Neural cell (in vitro differentiated cells): ENCODE data around the gene XRRA1. TPM values are rescaled to one million over a fixed set of nuclear protein-coding genes. Genes with fewer than 3 reads are reported as not detected.

Source experiments
- H2AFZ ChIP-seq: fragments of 200-600, 300-800 bp; sonication (generic), shearing (Covaris generic); 2 replicates; pipeline ENCODE4 v1.6.0; 2014; ENCODE audit warnings: low read depth, mild to moderate bottlenecking, antibody characterized with exemption, low read length, moderate library complexity
- H3F3A ChIP-seq: fragments of 200-600 bp; shearing (Covaris generic); 2 replicates; pipeline ENCODE4 v1.6.1; 2016; ENCODE audit warnings: mild to moderate bottlenecking, moderate library complexity, mixed read lengths, antibody characterized with exemption, low read length; ENCODE audit not compliant: insufficient read depth, poor library complexity, severe bottlenecking
- H3K27ac ChIP-seq: fragments of 200-600, 300-800 bp; sonication (generic), shearing (Covaris generic); 2 replicates; pipeline ENCODE4 v1.5.1; 2014; ENCODE audit warnings: mild to moderate bottlenecking, low read length, moderate library complexity
- H3K27me3 ChIP-seq: fragments of 300-800, 200-600 bp; sonication (generic), shearing (Covaris generic); 2 replicates; pipeline ENCODE4 v1.6.0; 2014; ENCODE audit warnings: mild to moderate bottlenecking, low read depth, low read length, moderate library complexity; ENCODE audit not compliant: insufficient read depth
- H3K36me3 ChIP-seq: fragments of 300-800, 200-600 bp; sonication (generic), shearing (Covaris generic); 2 replicates; pipeline ENCODE4 v1.5.1; 2014; ENCODE audit warnings: mild to moderate bottlenecking, antibody characterized with exemption, low read length, moderate library complexity; ENCODE audit not compliant: insufficient read depth
- H3K4me2 ChIP-seq: fragments of 300-800, 200-600 bp; sonication (generic), shearing (Covaris generic); 2 replicates; pipeline ENCODE4 v1.6.0; 2014; ENCODE audit warnings: mild to moderate bottlenecking, low read length
- H3K4me3 ChIP-seq: fragments of 300-800, 200-600 bp; sonication (generic), shearing (Covaris generic); 2 replicates; pipeline ENCODE4 v1.5.1; 2014; ENCODE audit warnings: mild to moderate bottlenecking, low read length, moderate library complexity
- H3K79me2 ChIP-seq: fragments of 200-600 bp; shearing (Covaris generic); replicated peaks from 2 replicates; pipeline ENCODE4 v1.6.0; 2014; ENCODE audit warnings: mild to moderate bottlenecking, low read length, moderate library complexity; ENCODE audit not compliant: insufficient read depth
- H3K9ac ChIP-seq: fragments of 300-800, 200-600 bp; sonication (generic), shearing (Covaris generic); 2 replicates; pipeline ENCODE4 v1.6.1; 2016; ENCODE audit warnings: mild to moderate bottlenecking, low read length, mixed read lengths
- H3K9me2 ChIP-seq: fragments of 200-600 bp; shearing (Covaris generic); 2 replicates; pipeline ENCODE4 v1.6.1; 2016; ENCODE audit warnings: mild to moderate bottlenecking, low read length, mixed read lengths; ENCODE audit not compliant: insufficient read depth
- H3K9me3 ChIP-seq: fragments of 200-600, 300-800 bp; sonication (generic), shearing (Covaris generic); 2 replicates; pipeline ENCODE4 v1.6.1; 2016; ENCODE audit warnings: mild to moderate bottlenecking, mixed run types, low read length, moderate library complexity, mixed read lengths
- H4K20me1 ChIP-seq: fragments of 200-600 bp; shearing (Covaris generic); 2 replicates; pipeline ENCODE4 v1.6.1; 2016; ENCODE audit warnings: mild to moderate bottlenecking, mixed run types; ENCODE audit not compliant: insufficient read depth
- EP300 ChIP-seq: fragments of 450-650 bp; conservative IDR thresholded peaks from 2 replicates; pipeline ENCODE4 v1.6.1; 2014; ENCODE audit warnings: antibody characterized with exemption, mild to moderate bottlenecking, moderate library complexity; ENCODE audit not compliant: poor library complexity, severe bottlenecking
- EZH2 ChIP-seq: fragments of 200-600, 300-800 bp; shearing (Covaris generic), sonication (generic); IDR thresholded peaks from 2 replicates; pipeline ENCODE4 v1.6.1; 2014; ENCODE audit warnings: antibody characterized with exemption, low read length, borderline replicate concordance, mild to moderate bottlenecking; ENCODE audit not compliant: insufficient read depth, poor library complexity, severe bottlenecking
- MXI1 ChIP-seq: fragments of 450-650 bp; conservative IDR thresholded peaks from 2 replicates; pipeline ENCODE4 v1.6.1; 2014; ENCODE audit warnings: antibody characterized with exemption, mild to moderate bottlenecking; ENCODE audit not compliant: poor library complexity, severe bottlenecking
- POLR2AphosphoS5 ChIP-seq: IDR thresholded peaks from 2 replicates; pipeline ENCODE4 v1.6.1; 2012
- RAD21 ChIP-seq: fragments of 450-650 bp; conservative IDR thresholded peaks from 2 replicates; pipeline ENCODE4 v1.6.1; 2014; ENCODE audit warnings: antibody characterized with exemption, mild to moderate bottlenecking, moderate library complexity
- SMC3 ChIP-seq: fragments of 450-650 bp; conservative IDR thresholded peaks from 2 replicates; pipeline ENCODE4 v1.6.1; 2014; ENCODE audit warnings: antibody characterized with exemption, mild to moderate bottlenecking, moderate library complexity; ENCODE audit not compliant: poor library complexity
- TAF1 ChIP-seq: IDR thresholded peaks from 2 replicates; pipeline ENCODE4 v1.6.1; 2012; ENCODE audit warnings: low read depth
- polyA plus RNA-seq: library from polyadenylated mRNA; depleted of rRNA; stranded (reverse); fragments of >200 nt; gene quantifications from 2 replicates; pipeline ENCODE4 v1.2.3, GENCODE V29; 2014
- TF ChIP-seq, protein P1 (sequence below): IDR thresholded peaks from 2 replicates; pipeline ENCODE4 v1.6.1; 2012; ENCODE audit warnings: borderline replicate concordance
- TF ChIP-seq, protein P2 (sequence below): fragments of 450-650 bp; IDR thresholded peaks from 2 replicates; pipeline ENCODE4 v1.5.1; 2014; ENCODE audit warnings: antibody characterized with exemption, mild to moderate bottlenecking, moderate library complexity; ENCODE audit not compliant: poor library complexity, severe bottlenecking

The XRRA1 gene
- polyA plus RNA-seq, 1 donor from 2014 or later: 2.7 TPM

DNA sequence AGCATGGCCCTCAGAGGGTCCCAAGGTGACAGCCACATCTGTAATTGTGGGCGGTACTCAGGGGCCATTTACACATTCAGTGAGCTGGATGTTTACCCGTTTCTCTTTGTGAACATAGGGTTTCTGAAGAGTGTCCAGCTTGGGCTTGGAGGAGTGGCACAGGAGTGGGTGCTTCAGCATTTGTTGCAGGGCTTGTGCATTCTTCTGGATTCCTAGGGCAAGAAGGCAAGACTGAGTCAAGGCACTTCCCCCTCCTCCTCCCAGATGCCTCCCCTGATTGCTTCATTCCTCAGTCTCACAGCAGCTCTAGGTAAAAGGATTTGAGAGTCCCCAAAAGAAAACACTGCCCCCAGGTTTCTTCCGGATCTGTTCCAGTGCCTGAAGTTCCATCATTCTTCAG is 104.8 kb downstream of the XRRA1 start:
- Histone ChIP-seq H3K4me2 (no peak overlapping the region), H3K9ac (no peak overlapping the region), H3K36me3 (peaks cover 9% of the 10 kb centered on the region), H3K79me2 (no peaks in the 10 kb centered on the region), H4K20me1 (no peaks in the 10 kb centered on the region), H3K4me3 (no peak overlapping the region), H2AFZ (no peak overlapping the region), H3K27ac (no peak overlapping the region), H3K27me3 (no peaks in the 10 kb centered on the region), H3F3A (no peaks in the 10 kb centered on the region), H3K9me3 (no peaks in the 10 kb centered on the region), H3K9me2 (no peaks in the 10 kb centered on the region)
- TF ChIP-seq RAD21 (no peak), EP300 (no peak), SMC3 (no peak), POLR2AphosphoS5 (no peak), MXI1 (no peak), TAF1 (no peak), EZH2 (no peak)
- TF ChIP-seq, protein P1, sequence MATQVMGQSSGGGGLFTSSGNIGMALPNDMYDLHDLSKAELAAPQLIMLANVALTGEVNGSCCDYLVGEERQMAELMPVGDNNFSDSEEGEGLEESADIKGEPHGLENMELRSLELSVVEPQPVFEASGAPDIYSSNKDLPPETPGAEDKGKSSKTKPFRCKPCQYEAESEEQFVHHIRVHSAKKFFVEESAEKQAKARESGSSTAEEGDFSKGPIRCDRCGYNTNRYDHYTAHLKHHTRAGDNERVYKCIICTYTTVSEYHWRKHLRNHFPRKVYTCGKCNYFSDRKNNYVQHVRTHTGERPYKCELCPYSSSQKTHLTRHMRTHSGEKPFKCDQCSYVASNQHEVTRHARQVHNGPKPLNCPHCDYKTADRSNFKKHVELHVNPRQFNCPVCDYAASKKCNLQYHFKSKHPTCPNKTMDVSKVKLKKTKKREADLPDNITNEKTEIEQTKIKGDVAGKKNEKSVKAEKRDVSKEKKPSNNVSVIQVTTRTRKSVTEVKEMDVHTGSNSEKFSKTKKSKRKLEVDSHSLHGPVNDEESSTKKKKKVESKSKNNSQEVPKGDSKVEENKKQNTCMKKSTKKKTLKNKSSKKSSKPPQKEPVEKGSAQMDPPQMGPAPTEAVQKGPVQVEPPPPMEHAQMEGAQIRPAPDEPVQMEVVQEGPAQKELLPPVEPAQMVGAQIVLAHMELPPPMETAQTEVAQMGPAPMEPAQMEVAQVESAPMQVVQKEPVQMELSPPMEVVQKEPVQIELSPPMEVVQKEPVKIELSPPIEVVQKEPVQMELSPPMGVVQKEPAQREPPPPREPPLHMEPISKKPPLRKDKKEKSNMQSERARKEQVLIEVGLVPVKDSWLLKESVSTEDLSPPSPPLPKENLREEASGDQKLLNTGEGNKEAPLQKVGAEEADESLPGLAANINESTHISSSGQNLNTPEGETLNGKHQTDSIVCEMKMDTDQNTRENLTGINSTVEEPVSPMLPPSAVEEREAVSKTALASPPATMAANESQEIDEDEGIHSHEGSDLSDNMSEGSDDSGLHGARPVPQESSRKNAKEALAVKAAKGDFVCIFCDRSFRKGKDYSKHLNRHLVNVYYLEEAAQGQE: no peak
- TF ChIP-seq, protein P2, sequence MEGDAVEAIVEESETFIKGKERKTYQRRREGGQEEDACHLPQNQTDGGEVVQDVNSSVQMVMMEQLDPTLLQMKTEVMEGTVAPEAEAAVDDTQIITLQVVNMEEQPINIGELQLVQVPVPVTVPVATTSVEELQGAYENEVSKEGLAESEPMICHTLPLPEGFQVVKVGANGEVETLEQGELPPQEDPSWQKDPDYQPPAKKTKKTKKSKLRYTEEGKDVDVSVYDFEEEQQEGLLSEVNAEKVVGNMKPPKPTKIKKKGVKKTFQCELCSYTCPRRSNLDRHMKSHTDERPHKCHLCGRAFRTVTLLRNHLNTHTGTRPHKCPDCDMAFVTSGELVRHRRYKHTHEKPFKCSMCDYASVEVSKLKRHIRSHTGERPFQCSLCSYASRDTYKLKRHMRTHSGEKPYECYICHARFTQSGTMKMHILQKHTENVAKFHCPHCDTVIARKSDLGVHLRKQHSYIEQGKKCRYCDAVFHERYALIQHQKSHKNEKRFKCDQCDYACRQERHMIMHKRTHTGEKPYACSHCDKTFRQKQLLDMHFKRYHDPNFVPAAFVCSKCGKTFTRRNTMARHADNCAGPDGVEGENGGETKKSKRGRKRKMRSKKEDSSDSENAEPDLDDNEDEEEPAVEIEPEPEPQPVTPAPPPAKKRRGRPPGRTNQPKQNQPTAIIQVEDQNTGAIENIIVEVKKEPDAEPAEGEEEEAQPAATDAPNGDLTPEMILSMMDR: no peak

DNA sequence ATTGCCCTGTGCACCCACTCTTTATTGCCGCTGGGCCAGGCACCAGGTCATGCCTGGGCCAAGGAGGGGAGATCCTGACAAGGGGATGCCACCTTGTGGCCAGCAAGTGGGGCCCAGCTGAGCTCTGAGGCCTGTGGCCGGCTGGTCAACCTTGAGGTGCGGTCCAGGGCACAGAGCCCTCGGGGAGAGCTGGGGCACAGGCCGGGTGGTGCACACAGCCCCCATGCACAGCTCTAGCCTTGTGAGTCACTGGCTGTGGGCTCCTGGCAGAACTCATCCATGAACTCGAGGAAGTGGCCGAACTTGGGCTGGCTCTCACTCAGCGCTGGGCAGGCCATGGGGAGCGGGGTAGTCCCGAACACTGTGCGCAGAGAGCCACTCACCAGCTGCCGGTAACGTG is 105.9 kb downstream of the XRRA1 start:
- Histone ChIP-seq H3K9me3 (no peaks in the 10 kb centered on the region), H3F3A (no peaks in the 10 kb centered on the region), H2AFZ (no peak overlapping the region), H3K36me3 (peaks cover 9% of the 10 kb centered on the region), H3K27ac (no peak overlapping the region), H3K4me2 (no peak overlapping the region), H4K20me1 (no peaks in the 10 kb centered on the region), H3K9ac (no peak overlapping the region), H3K27me3 (no peaks in the 10 kb centered on the region), H3K79me2 (no peaks in the 10 kb centered on the region), H3K4me3 (no peak overlapping the region), H3K9me2 (no peaks in the 10 kb centered on the region)
- TF ChIP-seq POLR2AphosphoS5: no peak
- TF ChIP-seq EZH2: no peak
- no peak for TF ChIP-seq EP300
- TF ChIP-seq RAD21: no peak
- no peak for TF ChIP-seq MXI1
- no peak for TF ChIP-seq TAF1
- TF ChIP-seq, protein P2: no peak
- no peak for TF ChIP-seq SMC3
- TF ChIP-seq, protein P1: no peak
